ENCODE measurements around the gene PAX6.

DNA sequence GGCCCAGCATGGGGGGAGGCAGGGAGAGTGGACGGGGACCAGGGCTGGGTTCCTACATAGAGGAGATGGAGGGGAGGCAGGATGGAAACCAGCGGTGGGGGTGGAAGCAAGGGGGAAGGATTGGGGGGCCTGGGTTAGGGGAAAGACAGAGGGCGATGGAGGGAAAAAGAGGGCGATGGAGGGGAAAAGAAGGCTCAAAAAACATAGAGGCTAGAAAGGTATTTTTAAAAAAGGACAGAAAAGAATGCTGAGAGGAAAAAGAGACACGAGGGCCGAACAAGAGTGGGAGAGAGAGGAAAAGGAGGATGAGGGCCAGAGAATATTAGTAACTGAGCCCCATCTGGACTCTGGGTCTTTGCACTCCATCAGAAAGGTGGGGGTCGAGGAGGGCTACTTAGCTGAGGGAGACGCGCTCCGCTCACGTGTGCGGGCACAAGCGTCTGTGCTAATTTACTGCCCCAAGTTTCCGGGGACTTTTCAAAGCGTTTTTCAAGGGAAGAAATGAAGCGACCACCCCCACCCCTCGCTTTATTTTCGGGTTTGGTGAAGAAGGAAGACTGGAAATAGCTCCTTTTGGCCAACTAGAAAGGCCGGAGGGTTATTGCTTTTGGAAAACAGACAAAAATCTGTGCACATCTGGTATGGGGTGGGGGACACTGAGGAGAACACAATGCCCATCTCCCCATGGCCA lies 14.5 kb downstream of the PAX6 start:
- TF ChIP-seq EZH2 (IDR thresholded peaks at IDR 0.05; ENCODE audit: low read depth) (no peak), CTCF (conservative IDR thresholded peaks at IDR 0.05) (no peak)

Measured in PC-9 (cell line).